GM19035 (cell line): ENCODE data around the gene CLIC5.
"Not testable (repeated sequence)": the region's sequence is repeated elsewhere in the genome, so short reads cannot be mapped to it uniquely, and the experiment has no call there.

Source experiments
- ATAC-seq: cut with Tn5 transposase; IDR thresholded peaks from one replicate; pipeline ENCODE4 v1.9.1; 2021; ENCODE audit not compliant: unreplicated experiment

CLIC5 gene

GRCh38 chr6:45929421-45930361 lies 86.0 kb downstream of the CLIC5 start:
- no peak for ATAC-seq

GRCh38 chr6:45928721-45929305 lies 86.8 kb downstream of the CLIC5 start:
- ATAC-seq: no peak

GRCh38 chr6:45927421-45928320 lies 88.0 kb downstream of the CLIC5 start:
- no peak for ATAC-seq

GRCh38 chr6:45926423-45926822 lies 89.2 kb downstream of the CLIC5 start:
- not testable (repeated sequence) for ATAC-seq

GRCh38 chr6:45924763-45925342 lies 90.8 kb downstream of the CLIC5 start:
- ATAC-seq: no peak

GRCh38 chr6:45923831-45924391 lies 91.7 kb downstream of the CLIC5 start:
- ATAC-seq: peak; percentile 64

- ATAC-seq: no peak
These were observed 92.8 kb downstream of the CLIC5 start for GRCh38 chr6:45922728-45923351.

GRCh38 chr6:45921691-45922281 lies 93.9 kb downstream of the CLIC5 start:
- no peak for ATAC-seq

- ATAC-seq: peak; percentile 57
These were observed 94.7 kb downstream of the CLIC5 start for GRCh38 chr6:45920819-45921511.

GRCh38 chr6:45917439-45917838 lies 98.2 kb downstream of the CLIC5 start:
- no peak for ATAC-seq

- no peak for ATAC-seq
These were observed 99.0 kb downstream of the CLIC5 start for GRCh38 chr6:45916692-45917091.

- ATAC-seq: no peak
These were observed 99.7 kb downstream of the CLIC5 start for GRCh38 chr6:45915780-45916468.

GRCh38 chr6:45911691-45912090 lies 104.0 kb downstream of the CLIC5 start:
- no peak for ATAC-seq

GRCh38 chr6:45903959-45904358 lies 111.7 kb downstream of the CLIC5 start:
- ATAC-seq: no peak

GRCh38 chr6:45902984-45903383 lies 112.7 kb downstream of the CLIC5 start:
- ATAC-seq: no peak

- no peak for ATAC-seq
These were observed 113.7 kb downstream of the CLIC5 start for GRCh38 chr6:45901767-45902650.
